Adrenal gland (tissue), 5 donors: ENCODE results near the gene FAM234A.

ENCODE experiments used
- CTCF ChIP-seq, 6 experiments: fragments of 450-650 bp in 4 of 6; fragments of 200-600 bp in 2 of 6; sonication (generic) in 1 of 6; IDR thresholded peaks; 1 replicate in 5 of 6; 2 replicates in 1 of 6; pipeline versions ENCODE4 v1.5.1 to v1.8.0; 2016 to 2021; ENCODE audit warnings: antibody characterized with exemption in 6 of 6, mild to moderate bottlenecking in 2 of 6, moderate library complexity in 1 of 6
- POLR2A ChIP-seq, 2 donors: fragments of 450-650 bp; IDR thresholded peaks; one replicate each; pipeline ENCODE4 v1.6.1; 2017; ENCODE audit warnings: antibody characterized with exemption in 2 of 2, mild to moderate bottlenecking in 2 of 2, moderate library complexity in 1 of 2
- donor health status: DM: no; HTN: no; CAD: no.

- TF ChIP-seq CTCF (IDR thresholded peaks at IDR 0.05) (no peak), POLR2A (IDR thresholded peaks at IDR 0.05) (no peak)
Measured at GRCh38 chr16:203246-203645, 31.4 kb upstream of the FAM234A start.
